HepG2 (cell line): ENCODE data around the gene CXCL3. TPM values are rescaled to one million over a fixed set of nuclear protein-coding genes. Genes with fewer than 3 reads are reported as not detected.

Source experiments
- ATAC-seq: fragments of 200-7000 bp; cut with Tn5 transposase; 3 replicates; pipeline ENCODE4 v1.9.1; 2020; ENCODE audit warnings: mild to moderate bottlenecking, moderate library complexity
- BruUV-seq: library from RNA; stranded (reverse); fragments of 400-500 nt; replicated peaks from 2 replicates; lab custom pipeline; 2021; lab: Mats Ljungman, UMichigan
- CTCF ChIA-PET: fragments of 300-600 bp; formaldehyde crosslinking; extraction: SDS; loops from one replicate; lab custom pipeline; 2021; ENCODE audit warnings: low total read pairs, inconsistent platforms, low intra/inter-chr PET ratio; lab: Yijun Ruan, JAX
- POLR2A ChIA-PET: fragments of 350-600 bp; sonication (Branson Sonifier 250); formaldehyde crosslinking; loops from one replicate; lab custom pipeline; 2020; ENCODE audit warnings: antibody characterized with exemption, inconsistent platforms; lab: Yijun Ruan, JAX
- DNase-seq: peaks from one replicate; pipeline ENCODE4 v3.0.0-alpha.2; 2015; ENCODE audit warnings: low spot score
- FAIRE-seq: peaks from 3 replicates; lab custom pipeline; 2011; peaks lifted over from hg19 to GRCh38; lab: Jason Lieb, UNC
- H2AFZ ChIP-seq: one replicate; pipeline ENCODE4 v1.6.1; 2011; ENCODE audit warnings: low read length, inconsistent platforms
- H3K27ac ChIP-seq: fragments of 300-600 bp; 3 replicates; pipeline ENCODE4 v1.8.0; 2011; ENCODE audit warnings: mixed run types, mild to moderate bottlenecking, mixed read lengths, low read length, inconsistent platforms; ENCODE audit not compliant: insufficient read depth; ENCODE audit errors: extremely low read length
- H3K27me3 ChIP-seq, 2 experiments: fragments of 200-600 bp in 1 of 2; 2 replicates in 1 of 2; 3 replicates in 1 of 2; pipeline versions ENCODE4 v1.6.0 to v1.8.0; 2011; ENCODE audit warnings: low read length in 2 of 2, mild to moderate bottlenecking in 2 of 2, moderate library complexity in 2 of 2, inconsistent platforms in 1 of 2; ENCODE audit not compliant: insufficient read depth in 2 of 2, control insufficient read depth in 1 of 2
- H3K36me3 ChIP-seq, 2 experiments: fragments of 200-600 bp in 1 of 2; replicated peaks in 1 of 2; 2 replicates in 1 of 2; 3 replicates in 1 of 2; pipeline versions ENCODE4 v1.5.1 to v1.8.0; 2011; ENCODE audit warnings: low read length in 2 of 2, inconsistent platforms in 1 of 2; ENCODE audit not compliant: insufficient read depth in 2 of 2, control insufficient read depth in 1 of 2
- H3K4me1 ChIP-seq: 2 replicates; pipeline ENCODE4 v1.5.1; 2012; ENCODE audit warnings: low read length, inconsistent platforms; ENCODE audit not compliant: insufficient read depth
- H3K4me2 ChIP-seq: 2 replicates; pipeline ENCODE4 v1.6.0; 2011; ENCODE audit warnings: low read depth, low read length, inconsistent platforms
- H3K4me3 ChIP-seq, 3 experiments: fragments of 200-600 bp in 1 of 3; sonication (generic), shearing (Covaris generic) in 1 of 3; replicated peaks in 1 of 3; 2 replicates each; pipeline ENCODE4 v1.5.1; 2011 to 2016; ENCODE audit warnings: low read length in 3 of 3, inconsistent platforms in 2 of 3, low read depth in 2 of 3, mild to moderate bottlenecking in 2 of 3, control low read depth in 1 of 3, mixed read lengths in 1 of 3; ENCODE audit not compliant: insufficient read depth in 1 of 3
- H3K79me2 ChIP-seq: one replicate; pipeline ENCODE4 v1.6.1; 2011; ENCODE audit warnings: low read length, inconsistent platforms; ENCODE audit not compliant: insufficient read depth
- H3K9ac ChIP-seq: 2 replicates; pipeline ENCODE4 v1.6.0; 2011; ENCODE audit warnings: mild to moderate bottlenecking, low read depth, low read length, inconsistent platforms; ENCODE audit not compliant: insufficient read depth
- H3K9me3 ChIP-seq: 2 replicates; pipeline ENCODE4 v1.5.1; 2012; ENCODE audit warnings: mild to moderate bottlenecking, low read length
- H4K20me1 ChIP-seq: 2 replicates; pipeline ENCODE4 v1.6.0; 2011; ENCODE audit warnings: inconsistent platforms, mild to moderate bottlenecking, low read length, moderate library complexity; ENCODE audit not compliant: insufficient read depth
- BRCA1 ChIP-seq: sonication (generic); formaldehyde crosslinking; IDR thresholded peaks from 2 replicates; pipeline ENCODE4 v1.4.0; 2020; ENCODE audit warnings: missing genetic modification reagents
- GATA4 ChIP-seq: sonication (generic); IDR thresholded peaks from 2 replicates; pipeline ENCODE4 v1.6.1; 2016; ENCODE audit warnings: antibody characterized with exemption, low read depth, borderline replicate concordance
- GATAD2A ChIP-seq: IDR thresholded peaks from 2 replicates; pipeline ENCODE4 v1.6.1; 2016
- HHEX ChIP-seq: IDR thresholded peaks from 2 replicates; pipeline ENCODE4 v1.6.1; 2016; ENCODE audit warnings: control low read depth
- JDP2 ChIP-seq: sonication (generic); formaldehyde crosslinking; IDR thresholded peaks from 2 replicates; pipeline ENCODE4 v1.8.1; 2022; ENCODE audit warnings: missing genetic modification reagents, borderline replicate concordance
- KDM5A ChIP-seq: fragments of 200-600 bp; sonication (generic); IDR thresholded peaks from 2 replicates; pipeline ENCODE4 v1.7.0; 2018; ENCODE audit warnings: antibody characterized with exemption, mild to moderate bottlenecking, low read length, borderline replicate concordance
- MAF1 ChIP-seq: sonication (generic); formaldehyde crosslinking; IDR thresholded peaks from 2 replicates; pipeline ENCODE4 v1.5.0; 2020; ENCODE audit warnings: missing genetic modification reagents, borderline replicate concordance
- PPARG ChIP-seq: conservative IDR thresholded peaks from 2 replicates; pipeline ENCODE4 v1.6.1; 2016; ENCODE audit warnings: missing biosample characterization, missing genetic modification reagents
- TBP ChIP-seq: sonication (generic); formaldehyde crosslinking; IDR thresholded peaks from 2 replicates; pipeline ENCODE4 v1.5.0; 2020; ENCODE audit warnings: missing genetic modification reagents
- ZFP90 ChIP-seq: sonication (generic); formaldehyde crosslinking; IDR thresholded peaks from 2 replicates; pipeline ENCODE4 v1.8.0; 2022; ENCODE audit warnings: missing genetic modification reagents, mild to moderate bottlenecking, inconsistent platforms, borderline replicate concordance
- ZNF234 ChIP-seq: sonication (generic); formaldehyde crosslinking; conservative IDR thresholded peaks from 2 replicates; pipeline ENCODE4 v1.5.1; 2020; ENCODE audit warnings: mild to moderate bottlenecking, missing genetic modification reagents
- ZNF24 ChIP-seq: fragments of 450-650 bp; IDR thresholded peaks from 2 replicates; pipeline ENCODE4 v1.6.1; 2017; ENCODE audit warnings: antibody characterized with exemption, mild to moderate bottlenecking
- ZNF333 ChIP-seq: sonication (generic); formaldehyde crosslinking; IDR thresholded peaks from 2 replicates; pipeline ENCODE4 v1.4.0; 2020; ENCODE audit warnings: mild to moderate bottlenecking, missing genetic modification reagents, borderline replicate concordance
- ZNF556 ChIP-seq: sonication (generic); formaldehyde crosslinking; IDR thresholded peaks from 2 replicates; pipeline ENCODE4 v1.4.0; 2020; ENCODE audit warnings: mild to moderate bottlenecking, missing genetic modification reagents, borderline replicate concordance
- ZNF644 ChIP-seq: IDR thresholded peaks from 2 replicates; pipeline ENCODE4 v1.6.1; 2016; ENCODE audit warnings: low read depth
- ZNF777 ChIP-seq: sonication (generic); formaldehyde crosslinking; IDR thresholded peaks from 2 replicates; pipeline ENCODE4 v1.4.0; 2020; ENCODE audit warnings: missing genetic modification reagents
- ZNF782 ChIP-seq: sonication (generic); formaldehyde crosslinking; IDR thresholded peaks from 2 replicates; pipeline ENCODE4 v1.4.0; 2020; ENCODE audit warnings: missing genetic modification reagents, mild to moderate bottlenecking, borderline replicate concordance
- WGBS: methylation state at CpG from one replicate; pipeline ENCODE4 v1.1.6; 2017; ENCODE audit warnings: low lambda C conversion rate; 5-methylcytosine and 5-hydroxymethylcytosine counted together
- in situ Hi-C: cut with HindIII; loops from 2 replicates; pipeline ENCODE4 v1.10.0; 2017; ENCODE audit warnings: low pct_unique_long_range_greater_than_20kb; ENCODE audit not compliant: extremely low pct_ligation_motif_present
- intact Hi-C: fragments of 100-400 bp; cut with micrococcal nuclease; formaldehyde crosslinking; loops from one replicate; pipeline ENCODE4 v1.10.0; 2022; ENCODE audit not compliant: unreplicated experiment
- polyA plus RNA-seq, 8 experiments: library from polyadenylated mRNA; depleted of rRNA in 3 of 8; stranded (reverse) in 7 of 8; unstranded in 1 of 8; fragments of >200 nt; fragmentation: Illumina TruSeq in 4 of 8; extraction: Trizol in 4 of 8; gene quantifications; 2 replicates each; pipeline versions ENCODE4 v1.2.1 to v1.2.3, GENCODE V29; 2011 to 2016; ENCODE audit warnings: low read depth in 4 of 8, missing spikeins in 1 of 8, mixed read lengths in 1 of 8; ENCODE audit not compliant: insufficient read depth in 1 of 8
- total RNA-seq, 5 experiments: library from RNA; depleted of rRNA; stranded (reverse); fragments of >200 nt; fragmentation: Illumina TruSeq; extraction: Trizol; gene quantifications; 2 replicates each; pipeline ENCODE4 v1.2.3, GENCODE V29; 2016; ENCODE audit warnings: low read depth in 1 of 5
- TF ChIP-seq, protein P1 (sequence below): sonication (generic); formaldehyde crosslinking; IDR thresholded peaks from 2 replicates; pipeline ENCODE4 v1.5.0; 2020; ENCODE audit warnings: mild to moderate bottlenecking, missing genetic modification reagents, borderline replicate concordance
- TF ChIP-seq, protein P2 (sequence below): sonication (generic); formaldehyde crosslinking; IDR thresholded peaks from 2 replicates; pipeline ENCODE4 v1.4.0; 2020; ENCODE audit warnings: missing genetic modification reagents

The CXCL3 gene
- total and polyA plus RNA-seq, 2 of the 13 experiments (the other 11 are each of a cell fraction or from before 2014, with no cell fraction given) = 0.13 TPM; not detected in 1

DNA sequence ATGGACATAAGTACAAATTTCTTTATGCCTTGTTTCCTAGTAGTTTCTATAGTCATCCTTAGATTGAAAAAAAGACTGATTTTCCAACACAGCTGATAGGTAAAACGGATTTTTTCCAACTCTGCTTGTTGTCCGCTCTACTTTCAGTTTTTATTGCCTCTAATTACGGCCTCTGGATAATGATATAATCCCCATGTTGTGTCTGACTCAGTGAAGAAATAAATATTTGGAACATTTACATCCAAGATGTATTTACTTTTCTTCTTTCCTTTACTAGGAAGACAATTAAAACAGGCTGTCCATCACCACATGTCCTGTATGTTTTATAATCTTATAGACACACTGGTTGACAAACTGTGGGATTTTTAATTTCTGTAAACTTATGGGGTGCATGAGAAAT lies 6.8 kb upstream of the CXCL3 start (continued):
- TF ChIP-seq, protein P1, sequence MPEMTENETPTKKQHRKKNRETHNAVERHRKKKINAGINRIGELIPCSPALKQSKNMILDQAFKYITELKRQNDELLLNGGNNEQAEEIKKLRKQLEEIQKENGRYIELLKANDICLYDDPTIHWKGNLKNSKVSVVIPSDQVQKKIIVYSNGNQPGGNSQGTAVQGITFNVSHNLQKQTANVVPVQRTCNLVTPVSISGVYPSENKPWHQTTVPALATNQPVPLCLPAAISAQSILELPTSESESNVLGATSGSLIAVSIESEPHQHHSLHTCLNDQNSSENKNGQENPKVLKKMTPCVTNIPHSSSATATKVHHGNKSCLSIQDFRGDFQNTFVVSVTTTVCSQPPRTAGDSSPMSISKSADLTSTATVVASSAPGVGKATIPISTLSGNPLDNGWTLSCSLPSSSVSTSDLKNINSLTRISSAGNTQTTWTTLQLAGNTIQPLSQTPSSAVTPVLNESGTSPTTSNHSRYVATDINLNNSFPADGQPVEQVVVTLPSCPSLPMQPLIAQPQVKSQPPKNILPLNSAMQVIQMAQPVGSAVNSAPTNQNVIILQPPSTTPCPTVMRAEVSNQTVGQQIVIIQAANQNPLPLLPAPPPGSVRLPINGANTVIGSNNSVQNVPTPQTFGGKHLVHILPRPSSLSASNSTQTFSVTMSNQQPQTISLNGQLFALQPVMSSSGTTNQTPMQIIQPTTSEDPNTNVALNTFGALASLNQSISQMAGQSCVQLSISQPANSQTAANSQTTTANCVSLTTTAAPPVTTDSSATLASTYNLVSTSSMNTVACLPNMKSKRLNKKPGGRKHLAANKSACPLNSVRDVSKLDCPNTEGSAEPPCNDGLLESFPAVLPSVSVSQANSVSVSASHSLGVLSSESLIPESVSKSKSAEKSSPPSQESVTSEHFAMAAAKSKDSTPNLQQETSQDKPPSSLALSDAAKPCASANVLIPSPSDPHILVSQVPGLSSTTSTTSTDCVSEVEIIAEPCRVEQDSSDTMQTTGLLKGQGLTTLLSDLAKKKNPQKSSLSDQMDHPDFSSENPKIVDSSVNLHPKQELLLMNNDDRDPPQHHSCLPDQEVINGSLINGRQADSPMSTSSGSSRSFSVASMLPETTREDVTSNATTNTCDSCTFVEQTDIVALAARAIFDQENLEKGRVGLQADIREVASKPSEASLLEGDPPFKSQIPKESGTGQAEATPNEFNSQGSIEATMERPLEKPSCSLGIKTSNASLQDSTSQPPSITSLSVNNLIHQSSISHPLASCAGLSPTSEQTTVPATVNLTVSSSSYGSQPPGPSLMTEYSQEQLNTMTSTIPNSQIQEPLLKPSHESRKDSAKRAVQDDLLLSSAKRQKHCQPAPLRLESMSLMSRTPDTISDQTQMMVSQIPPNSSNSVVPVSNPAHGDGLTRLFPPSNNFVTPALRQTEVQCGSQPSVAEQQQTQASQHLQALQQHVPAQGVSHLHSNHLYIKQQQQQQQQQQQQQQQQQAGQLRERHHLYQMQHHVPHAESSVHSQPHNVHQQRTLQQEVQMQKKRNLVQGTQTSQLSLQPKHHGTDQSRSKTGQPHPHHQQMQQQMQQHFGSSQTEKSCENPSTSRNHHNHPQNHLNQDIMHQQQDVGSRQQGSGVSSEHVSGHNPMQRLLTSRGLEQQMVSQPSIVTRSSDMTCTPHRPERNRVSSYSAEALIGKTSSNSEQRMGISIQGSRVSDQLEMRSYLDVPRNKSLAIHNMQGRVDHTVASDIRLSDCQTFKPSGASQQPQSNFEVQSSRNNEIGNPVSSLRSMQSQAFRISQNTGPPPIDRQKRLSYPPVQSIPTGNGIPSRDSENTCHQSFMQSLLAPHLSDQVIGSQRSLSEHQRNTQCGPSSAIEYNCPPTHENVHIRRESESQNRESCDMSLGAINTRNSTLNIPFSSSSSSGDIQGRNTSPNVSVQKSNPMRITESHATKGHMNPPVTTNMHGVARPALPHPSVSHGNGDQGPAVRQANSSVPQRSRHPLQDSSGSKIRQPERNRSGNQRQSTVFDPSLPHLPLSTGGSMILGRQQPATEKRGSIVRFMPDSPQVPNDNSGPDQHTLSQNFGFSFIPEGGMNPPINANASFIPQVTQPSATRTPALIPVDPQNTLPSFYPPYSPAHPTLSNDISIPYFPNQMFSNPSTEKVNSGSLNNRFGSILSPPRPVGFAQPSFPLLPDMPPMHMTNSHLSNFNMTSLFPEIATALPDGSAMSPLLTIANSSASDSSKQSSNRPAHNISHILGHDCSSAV = no peak
- no peak for TF ChIP-seq HHEX (CRISPR knock-in tag)

DNA sequence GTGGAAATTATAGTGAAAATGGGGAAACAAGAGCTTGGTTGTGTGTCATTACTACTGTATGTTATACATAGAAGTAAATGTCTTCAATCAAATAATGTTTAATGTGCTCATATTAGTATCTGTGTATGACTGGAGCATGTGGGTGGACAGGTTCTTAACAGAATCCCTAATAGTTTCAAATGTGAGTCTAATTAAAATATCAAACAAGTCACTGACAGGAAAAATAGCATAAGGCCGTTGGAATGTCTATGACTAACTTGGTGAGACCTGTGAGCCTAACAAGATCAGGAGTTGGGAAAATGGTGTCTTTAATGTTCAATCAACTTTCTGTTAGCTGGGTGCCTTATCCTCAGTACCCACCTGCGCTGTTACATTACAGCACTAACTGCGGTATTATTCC lies 6.2 kb upstream of the CXCL3 start:
- H4K20me1 ChIP-seq = no peaks in the 10 kb centered on the region
- TF ChIP-seq ZNF333 (CRISPR knock-in tag) (no peak), MAF1 (CRISPR knock-in tag) (no peak), ZNF234 (CRISPR knock-in tag) (no peak), BRCA1 (CRISPR knock-in tag) (no peak), GATA4 (no peak), ZNF556 (CRISPR knock-in tag) (no peak), KDM5A (no peak), ZNF777 (CRISPR knock-in tag) (no peak), ZFP90 (CRISPR knock-in tag) (no peak), ZNF782 (CRISPR knock-in tag) (no peak), PPARG (CRISPR knock-in tag) (no peak), JDP2 (CRISPR knock-in tag) (no peak), ZNF24 (no peak), ZNF644 (CRISPR knock-in tag) (no peak), GATAD2A (CRISPR knock-in tag) (no peak), TBP (CRISPR knock-in tag) (no peak)
- TF ChIP-seq, protein P2, sequence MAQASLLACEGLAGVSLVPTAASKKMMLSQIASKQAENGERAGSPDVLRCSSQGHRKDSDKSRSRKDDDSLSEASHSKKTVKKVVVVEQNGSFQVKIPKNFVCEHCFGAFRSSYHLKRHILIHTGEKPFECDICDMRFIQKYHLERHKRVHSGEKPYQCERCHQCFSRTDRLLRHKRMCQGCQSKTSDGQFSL (CRISPR knock-in tag) = no peak
- ChIA-PET CTCF (no interaction called here), POLR2A (no interaction called here)
- H3K4me3 ChIP-seq = no peak overlapping the region
- no TSS peak for BruUV-seq
- no peak for ATAC-seq
- no peak overlapping the region for H3K27ac ChIP-seq
- no peak overlapping the region for H2AFZ ChIP-seq
- FAIRE-seq = no peak
- no peaks in the 10 kb centered on the region for H3K27me3 ChIP-seq
- no peaks in the 10 kb centered on the region for H3K36me3 ChIP-seq
- no peak overlapping the region for H3K9ac ChIP-seq
- DNase-seq = no peak
- WGBS = 27% methylated on average over 3 of the region's 3 CpGs
- H3K4me1 ChIP-seq = no peaks in the 10 kb centered on the region
- intact Hi-C loops (no loop called here), in situ Hi-C loops (no loop called here)
- no peaks in the 10 kb centered on the region for H3K79me2 ChIP-seq
- H3K9me3 ChIP-seq = no peaks in the 10 kb centered on the region
- H3K4me2 ChIP-seq = no peak overlapping the region
